ENCODE measurements around the gene CIAO2A. TPM values are rescaled to one million over a fixed set of nuclear protein-coding genes. Genes with fewer than 3 reads are reported as not detected.

Gene CIAO2A
- total RNA-seq, 1 experiment from 2014 or later = 74.4 TPM

GRCh38 chr15:64089543-64090280, 3.9 kb downstream of the CIAO2A start:
- Histone ChIP-seq H3K9me3 (ENCODE audit: control insufficient read depth, low read depth, low read length) (no peaks in the 10 kb centered on the region), H3K4me2 (ENCODE audit: insufficient read depth, insufficient read length, low read length) (no peak overlapping the region), H3K9ac (ENCODE audit: extremely low read depth, insufficient read length, low read length) (no peak overlapping the region), H2BK120ac (ENCODE audit: low read depth, low read length, poor library complexity, severe bottlenecking) (no peak overlapping the region), H3K23ac (ENCODE audit: insufficient read length, low read depth, low read length) (no peak overlapping the region), H3K4me1 (ENCODE audit: insufficient read depth, low read length) (no peaks in the 10 kb centered on the region), H2AFZ (ENCODE audit: low read length) (no peak overlapping the region), H3K18ac (ENCODE audit: insufficient read length, low read depth, low read length) (no peak overlapping the region), H4K20me1 (ENCODE audit: control insufficient read depth, insufficient read depth, insufficient read length) (no peaks in the 10 kb centered on the region), H3K4ac (ENCODE audit: low read depth, low read length) (no peak overlapping the region), H4K8ac (replicated peaks; ENCODE audit: insufficient read length, low read depth, low read length) (no peak overlapping the region), H3T11ph (ENCODE audit: low read length) (no peak overlapping the region), H3K14ac (ENCODE audit: insufficient read depth, low read length) (no peak overlapping the region), H2AK5ac (ENCODE audit: insufficient read length, low read length) (no peak overlapping the region), H2BK20ac (ENCODE audit: low read depth, low read length, poor library complexity, severe bottlenecking) (no peak overlapping the region), H4K91ac (ENCODE audit: insufficient read length, low read depth, low read length) (no peak overlapping the region), H3K79me2 (ENCODE audit: insufficient read depth, low read length) (no peaks in the 10 kb centered on the region), H3K56ac (ENCODE audit: insufficient read length, low read depth, low read length) (no peak overlapping the region), H2BK12ac (ENCODE audit: insufficient read length, low read depth, low read length) (no peak overlapping the region), H3K79me1 (ENCODE audit: insufficient read depth, low read depth, low read length, poor library complexity, severe bottlenecking) (peaks cover 3% of the 10 kb centered on the region), H2BK15ac (ENCODE audit: low read depth, low read length) (no peak overlapping the region), H2BK5ac (ENCODE audit: insufficient read length, low read length) (no peak overlapping the region), H4K5ac (ENCODE audit: insufficient read length, low read depth, low read length) (no peak overlapping the region), H3K27ac (ENCODE audit: insufficient read length, low read depth, low read length) (no peak overlapping the region), H3K23me2 (ENCODE audit: insufficient read length, low read depth, low read length, poor library complexity, severe bottlenecking) (peaks cover 5% of the 10 kb centered on the region), H3K27me3 (ENCODE audit: insufficient read depth, low read length) (no peaks in the 10 kb centered on the region)
- H3K27me3 Mint-ChIP-seq (ENCODE audit: low read depth) = no peaks in the 10 kb centered on the region
- TF ChIP-seq CTCF (conservative IDR thresholded peaks at IDR 0.05) = no peak
- H3K4me1 Mint-ChIP-seq = peaks cover 11 to 17% of the 10 kb centered on the region in 2 experiments
- H3K9me3 Mint-ChIP-seq = no peaks in the 10 kb centered on the region
- H3K36me3 Mint-ChIP-seq (ENCODE audit: insufficient read depth in 1 of 3, low read depth in 3 of 3) = peaks cover 29 to 40% (median 37%) of the 10 kb centered on the region in 3 experiments
- no CpG with 5 or more reads among the region's 12 CpGs for WGBS (ENCODE audit: extremely low coverage, insufficient read length, low lambda C conversion rate)
- no peak overlapping the region; a peak in 1 of 7 replicates for H3K27ac Mint-ChIP-seq
- DNase-seq = no peak
- no peak overlapping the region for H3K4me3 Mint-ChIP-seq

Data from H9 (cell line).